Left renal cortex interstitium (tissue), 4 donors: ENCODE data around the gene HBE1. TPM values are rescaled to one million over a fixed set of nuclear protein-coding genes. Genes with fewer than 3 reads are reported as not detected.

ENCODE experiments used
- DNase-seq, 4 donors: peaks; one replicate each; pipeline ENCODE4 v3.0.0-alpha.2; 2013; ENCODE audit warnings: low read depth in 4 of 4, low spot score in 2 of 4, missing footprints in 1 of 4
- polyA plus RNA-seq, 4 donors: library from polyadenylated mRNA; unstranded; fragments of 120-200 nt; gene quantifications; one replicate each; pipeline ENCODE4 v1.2.1, GENCODE V29; 2013; ENCODE audit not compliant: insufficient read length in 4 of 4

HBE1 gene
- polyA plus RNA-seq, 4 donors = 3.6 to 9.8 (median 7.9) TPM

GRCh38 chr11:5286351-5286750 is 16.6 kb upstream of the HBE1 start:
- DNase-seq = no peak

DNA sequence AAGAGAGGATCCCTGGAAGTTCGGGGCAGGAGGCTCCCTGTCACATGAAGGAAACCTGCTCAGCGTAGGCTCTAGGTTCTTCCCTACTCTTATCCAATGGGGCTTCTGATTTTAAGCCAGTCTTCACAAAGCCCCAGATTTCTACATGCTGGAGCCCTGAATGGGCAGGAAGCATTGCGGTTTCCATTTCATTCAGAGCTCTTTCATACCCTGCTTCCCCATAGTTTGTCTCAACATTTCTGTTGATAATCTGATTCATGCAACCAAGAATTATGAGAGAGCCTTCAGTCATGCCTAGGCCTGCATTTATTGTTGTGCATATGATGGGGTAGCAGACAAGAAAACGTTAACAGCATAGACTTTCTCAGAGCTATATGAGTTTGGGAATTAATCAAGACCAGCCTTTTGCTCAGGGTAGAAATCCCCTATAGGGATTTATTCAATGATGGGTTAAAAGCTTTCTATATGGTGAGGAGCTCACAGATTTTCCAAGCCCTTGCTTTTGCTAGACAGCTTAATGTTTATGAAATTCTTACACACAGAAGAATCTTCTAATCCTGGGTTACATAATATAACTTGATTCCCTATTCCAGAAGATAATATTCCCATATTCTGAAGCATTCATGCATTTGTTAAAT is 16.1 kb upstream of the HBE1 start:
- DNase-seq = no peak

DNA sequence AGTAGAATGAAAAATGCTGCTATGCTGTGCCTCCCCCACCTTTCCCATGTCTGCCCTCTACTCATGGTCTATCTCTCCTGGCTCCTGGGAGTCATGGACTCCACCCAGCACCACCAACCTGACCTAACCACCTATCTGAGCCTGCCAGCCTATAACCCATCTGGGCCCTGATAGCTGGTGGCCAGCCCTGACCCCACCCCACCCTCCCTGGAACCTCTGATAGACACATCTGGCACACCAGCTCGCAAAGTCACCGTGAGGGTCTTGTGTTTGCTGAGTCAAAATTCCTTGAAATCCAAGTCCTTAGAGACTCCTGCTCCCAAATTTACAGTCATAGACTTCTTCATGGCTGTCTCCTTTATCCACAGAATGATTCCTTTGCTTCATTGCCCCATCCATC is 14.9 kb upstream of the HBE1 start:
- DNase-seq = no peak

- no peak for DNase-seq
These were observed 14.1 kb upstream of the HBE1 start for GRCh38 chr11:5283882-5284281.

- DNase-seq = no peak
These were observed 13.3 kb upstream of the HBE1 start for GRCh38 chr11:5283086-5283485.

DNA sequence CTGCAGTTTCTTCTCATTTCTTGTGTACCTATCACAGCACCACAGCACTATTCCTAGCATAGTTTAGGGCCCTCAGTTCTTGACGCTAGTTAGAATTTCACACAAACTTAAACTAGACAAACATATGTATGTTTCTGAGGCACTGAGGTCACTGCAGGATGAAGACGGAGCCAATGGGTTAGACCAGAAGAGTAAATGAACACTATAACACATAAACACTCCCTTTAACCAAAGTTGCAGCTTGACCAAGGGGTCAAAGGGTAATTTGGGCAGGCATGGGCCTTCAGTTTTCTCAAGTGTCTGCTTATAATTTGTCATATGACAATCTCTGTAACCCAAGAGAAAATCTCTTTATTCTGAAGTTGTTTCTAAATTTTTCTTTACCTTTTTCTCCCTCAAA is 12.9 kb upstream of the HBE1 start:
- DNase-seq = no peak

- DNase-seq = no peak
These were observed 11.9 kb upstream of the HBE1 start for GRCh38 chr11:5281596-5281995.

- no peak for DNase-seq
These were observed 10.9 kb upstream of the HBE1 start for GRCh38 chr11:5280582-5281102.

- no peak for DNase-seq
These were observed 9.8 kb upstream of the HBE1 start for GRCh38 chr11:5279471-5280090.

- no peak for DNase-seq
These were observed 8.2 kb upstream of the HBE1 start for GRCh38 chr11:5277807-5278382.

GRCh38 chr11:5276697-5277096 is 7.0 kb upstream of the HBE1 start:
- DNase-seq = no peak

GRCh38 chr11:5275369-5276110 is 5.8 kb upstream of the HBE1 start:
- DNase-seq = no peak

GRCh38 chr11:5274395-5274794 is 4.7 kb upstream of the HBE1 start:
- no peak for DNase-seq

DNA sequence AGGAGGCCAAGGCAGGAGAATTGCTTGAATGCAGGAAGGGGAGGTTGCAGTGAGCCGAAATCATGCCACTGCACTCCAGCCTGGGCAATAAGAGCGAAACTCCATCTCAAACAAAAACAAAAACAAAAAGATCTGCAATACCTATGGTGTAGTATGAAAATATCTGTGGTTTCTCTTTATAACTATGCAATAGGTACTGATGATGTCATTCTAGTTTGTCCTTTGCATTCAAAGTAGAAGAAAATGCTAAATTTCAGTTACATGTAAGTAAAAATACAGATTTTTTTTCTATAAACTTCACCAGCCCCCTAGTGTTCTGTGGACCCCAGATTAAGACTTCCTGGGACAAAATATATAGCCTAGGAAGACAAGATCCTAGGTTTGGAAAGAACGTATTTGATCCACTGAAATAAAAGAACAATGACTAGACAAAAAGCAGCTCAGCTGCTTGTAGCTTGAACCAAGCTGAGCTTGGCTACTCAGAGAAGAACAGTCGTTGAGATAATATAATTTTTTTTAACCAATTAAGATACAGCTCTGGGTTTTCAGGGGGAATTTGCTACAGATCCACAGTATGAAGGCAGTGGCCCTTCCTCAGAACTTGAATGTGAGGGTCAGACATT is 2.8 kb upstream of the HBE1 start:
- DNase-seq = no peak

GRCh38 chr11:5267033-5267563 is 2.6 kb downstream of the HBE1 start:
- DNase-seq = no peak

DNA sequence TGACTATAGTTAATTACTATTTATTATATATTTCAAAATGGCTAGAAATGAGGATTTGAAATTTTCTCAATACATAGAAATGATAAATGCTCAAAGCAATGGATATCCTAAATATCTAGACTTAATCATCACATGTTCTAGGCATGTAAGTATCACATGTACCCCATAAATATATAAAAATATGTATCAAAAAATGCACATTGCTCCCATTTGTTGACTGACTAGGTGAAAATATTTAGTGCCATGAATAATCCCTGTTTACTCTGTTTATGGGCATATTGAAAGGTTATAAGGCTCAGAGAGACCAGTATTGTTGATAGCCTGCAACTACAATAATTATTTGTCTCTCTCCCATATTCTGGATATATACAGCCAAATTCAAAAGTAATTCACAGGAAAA is 3.1 kb downstream of the HBE1 start:
- DNase-seq = no peak

DNA sequence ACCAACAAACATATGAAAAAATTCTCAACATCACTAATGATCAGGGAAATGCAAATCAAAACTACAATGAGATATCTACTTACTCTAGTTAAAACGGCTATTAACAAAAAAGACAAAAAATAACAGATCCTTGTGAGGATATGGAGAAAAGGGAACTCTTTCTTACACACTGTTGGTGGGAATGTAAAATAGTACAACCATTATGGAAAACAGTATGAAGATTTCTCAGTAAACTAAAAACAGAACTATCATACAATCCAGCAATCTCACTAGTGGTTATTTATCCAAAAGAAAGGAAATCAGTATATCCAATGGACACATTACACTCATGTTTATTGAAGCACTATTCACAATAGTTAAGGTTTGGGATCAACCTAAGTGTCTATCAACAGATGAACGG is 3.9 kb downstream of the HBE1 start:
- no peak for DNase-seq

DNA sequence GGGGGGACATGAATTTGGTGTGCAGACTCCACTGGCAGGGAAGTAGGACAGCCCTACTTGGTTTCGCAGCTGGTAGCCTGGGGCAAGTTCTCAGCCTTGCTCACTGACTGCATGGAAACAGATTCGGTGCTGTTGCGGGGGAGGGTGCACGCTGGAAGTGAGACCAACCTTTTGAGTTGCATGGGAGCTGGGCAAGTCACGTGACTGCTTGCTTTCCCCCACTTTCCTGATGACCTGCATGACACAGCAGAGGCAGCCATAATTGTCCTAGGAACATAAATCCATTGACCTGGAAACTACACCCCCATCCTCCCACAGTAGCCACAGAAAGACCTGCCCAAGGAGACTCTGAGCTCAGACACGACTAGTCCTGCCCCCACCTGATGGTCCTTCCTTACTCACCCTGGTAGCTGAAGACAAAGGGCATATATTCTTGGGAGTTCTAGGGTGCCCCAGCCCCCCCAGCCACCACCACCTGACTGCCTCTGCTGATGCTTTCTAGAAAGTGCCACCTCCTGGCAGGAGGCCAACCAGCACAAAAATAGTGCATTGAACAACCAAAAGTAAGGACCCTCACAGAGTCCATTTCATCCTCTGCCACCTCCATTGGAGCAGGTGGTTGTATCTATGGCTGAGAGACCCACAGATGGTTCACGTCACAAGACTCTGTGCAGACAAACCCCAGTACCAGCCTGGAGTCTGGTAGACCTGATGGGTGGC is 11.0 kb downstream of the HBE1 start:
- DNase-seq = no peak

GRCh38 chr11:5257296-5257695 is 12.4 kb downstream of the HBE1 start:
- no peak for DNase-seq
